ENCODE measurements around the gene SEPTIN7. TPM values are rescaled to one million over a fixed set of nuclear protein-coding genes. Genes with fewer than 3 reads are reported as not detected.
A peak's percentile ranks its signal among the peaks of the same experiment; 100 is the strongest.

SEPTIN7 gene
- total and polyA plus RNA-seq, 2 of the 4 experiments (the other 2 are of a cell fraction), result 150 to 239 TPM

GRCh38 chr7:35773994-35774393 is 26.9 kb upstream of the SEPTIN7 start:
- TF ChIP-seq SMC3 (IDR thresholded peaks at IDR 0.05; ENCODE audit: low read depth, low read length) (no peak), MAFK (IDR thresholded peaks at IDR 0.05; ENCODE audit: low read depth, low read length) (peak; percentile 67)
- WGBS, 2 experiments (ENCODE audit: extremely low coverage in 2 of 2, insufficient read length in 1 of 2), result no CpG with 5 or more reads among the region's 3 CpGs
- Histone ChIP-seq H3K4me2 (ENCODE audit: low read depth, low read length) (no peak overlapping the region), H3K9ac (ENCODE audit: low read depth, low read length) (no peak overlapping the region), H2AK5ac (ENCODE audit: low read depth, low read length) (no peak overlapping the region), H3K36me3 (ENCODE audit: control insufficient read depth, insufficient read depth, low read length) (no peaks in the 10 kb centered on the region), H3K23ac (ENCODE audit: low read depth, low read length) (no peak overlapping the region), H3K27ac (ENCODE audit: insufficient read depth, low read length) (no peak overlapping the region), H2BK5ac (ENCODE audit: low read depth, low read length, poor library complexity, severe bottlenecking) (no peak overlapping the region), H3K9me1 (ENCODE audit: insufficient read depth, low read length) (no peaks in the 10 kb centered on the region), H3K4me3 (ENCODE audit: insufficient read depth, low read depth, low read length) (no peak overlapping the region), H4K20me1 (ENCODE audit: insufficient read depth, low read length) (no peaks in the 10 kb centered on the region), H2BK120ac (ENCODE audit: low read depth, low read length) (no peak overlapping the region), H3K79me1 (ENCODE audit: low read depth in 1 of 2, low read length in 2 of 2) (no peaks in the 10 kb centered on the region), H2AK9ac (replicated peaks; ENCODE audit: low read depth, low read length, poor library complexity) (no peak overlapping the region), H4K8ac (ENCODE audit: low read depth in 2 of 2, low read length in 2 of 2) (no peak overlapping the region), H3K56ac (ENCODE audit: extremely low read depth, insufficient read depth, low read length) (no peak overlapping the region), H3K27me3 (ENCODE audit: control insufficient read depth, insufficient read depth, low read length) (no peaks in the 10 kb centered on the region; the same call in 1 of the 2 replicates), H3K18ac (ENCODE audit: low read depth, low read length) (no peak overlapping the region), H3K14ac (replicated peaks; ENCODE audit: low read depth, low read length) (no peak overlapping the region), H4K5ac (ENCODE audit: low read depth, low read length) (no peak overlapping the region), H2AFZ (replicated peaks; ENCODE audit: low read length, poor library complexity) (no peak overlapping the region), H2BK20ac (ENCODE audit: low read depth, low read length) (no peak overlapping the region), H2BK15ac (ENCODE audit: low read depth, low read length) (no peak overlapping the region), H3K9me3 (ENCODE audit: control insufficient read depth, insufficient read depth, low read length) (no peaks in the 10 kb centered on the region), H4K91ac (ENCODE audit: insufficient read depth, low read depth, low read length) (no peak overlapping the region), H3K4me1 (ENCODE audit: control insufficient read depth, insufficient read depth, low read length) (no peaks in the 10 kb centered on the region), H3K4ac (ENCODE audit: low read depth, low read length) (no peak overlapping the region)
- POLR2A ChIA-PET (ENCODE audit: unreplicated experiment), result no interaction called here
- DNase-seq (no peak), ATAC-seq (ENCODE audit: low read depth) (no peak)
- CTCF ChIA-PET, result no interaction called here
- intact Hi-C loops (cut with micrococcal nuclease) (no loop called here), in situ Hi-C loops (cut with MboI; ENCODE audit: low sequenced_read_pairs) (no loop called here), dilution Hi-C loops (cut with HindIII; ENCODE audit: low sequenced_read_pairs, unreplicated experiment) (no loop called here)
- no TSS peak for BruUV-seq (replicated peaks)
